SK-N-SH (cell line): Measurements from ENCODE around the gene OR4K1. TPM values are rescaled to one million over a fixed set of nuclear protein-coding genes. Genes with fewer than 3 reads are reported as not detected.
"Not testable (repeated sequence)": the region's sequence is repeated elsewhere in the genome, so short reads cannot be mapped to it uniquely, and the experiment has no call there.

Experiments
- CTCF ChIA-PET: fragments of 300-600, 350-600 bp; formaldehyde crosslinking; extraction: SDS; loops from one replicate; lab custom pipeline; 2021; lab: Yijun Ruan, JAX
- POLR2A ChIA-PET: fragments of 350-600 bp; sonication (Branson Sonifier 250); formaldehyde crosslinking; extraction: SDS; loops from one replicate; lab custom pipeline; 2020; ENCODE audit warnings: antibody characterized with exemption, inconsistent platforms; lab: Yijun Ruan, JAX
- DNase-seq: peaks from one replicate; pipeline ENCODE4 v3.0.0; 2012
- H2AFZ ChIP-seq: fragments of 200-600 bp; sonication (generic); 2 replicates; pipeline ENCODE4 v1.8.1; 2016; ENCODE audit warnings: antibody characterized with exemption, mild to moderate bottlenecking, low read depth
- H3F3A ChIP-seq: fragments of 200-600 bp; sonication (generic); replicated peaks from 2 replicates; pipeline ENCODE3; 2016; ENCODE audit warnings: antibody characterized with exemption, mild to moderate bottlenecking; ENCODE audit not compliant: insufficient read depth
- H3K27ac ChIP-seq, 2 experiments: fragments of 200-500 bp in 1 of 2; fragments of 200-600 bp in 1 of 2; sonication (Bioruptor generic) in 1 of 2; sonication (generic), shearing (Covaris generic) in 1 of 2; 2 replicates each; pipeline versions ENCODE4 v1.5.1 to v1.6.1; 2014 to 2016; ENCODE audit warnings: low read depth in 2 of 2, inconsistent platforms in 1 of 2, low read length in 1 of 2, mild to moderate bottlenecking in 1 of 2, mixed read lengths in 1 of 2
- H3K27me3 ChIP-seq: fragments of 200-600 bp; sonication (generic), shearing (Covaris generic); 2 replicates; pipeline ENCODE4 v1.6.1; 2016; ENCODE audit warnings: mixed run types; ENCODE audit not compliant: insufficient read depth
- H3K36me3 ChIP-seq, 2 experiments: fragments of 200-500 bp in 1 of 2; fragments of 200-600 bp in 1 of 2; sonication (Bioruptor generic) in 1 of 2; sonication (generic) in 1 of 2; replicated peaks in 1 of 2; 2 replicates each; pipeline versions ENCODE3 to v1.5.1; 2014 to 2016; ENCODE audit warnings: low read length in 1 of 2, mild to moderate bottlenecking in 1 of 2; ENCODE audit not compliant: insufficient read depth in 2 of 2, control insufficient read depth in 1 of 2
- H3K4me1 ChIP-seq, 2 experiments: fragments of 200-500 bp in 1 of 2; fragments of 200-600 bp in 1 of 2; sonication (Bioruptor generic) in 1 of 2; sonication (generic), shearing (Covaris generic) in 1 of 2; 2 replicates each; pipeline versions ENCODE4 v1.5.1 to v1.6.1; 2014 to 2016; ENCODE audit warnings: low read depth in 1 of 2, low read length in 1 of 2, mixed run types in 1 of 2; ENCODE audit not compliant: insufficient read depth in 2 of 2, control insufficient read depth in 1 of 2
- H3K4me2 ChIP-seq: fragments of 200-600 bp; sonication (generic), shearing (Covaris generic); 2 replicates; pipeline ENCODE4 v1.6.1; 2017; ENCODE audit warnings: mixed run types
- H3K4me3 ChIP-seq, 2 experiments: fragments of 200-500 bp in 1 of 2; fragments of 200-600 bp in 1 of 2; sonication (Bioruptor generic) in 1 of 2; sonication (generic), shearing (Covaris generic) in 1 of 2; 2 replicates each; pipeline versions ENCODE4 v1.5.1 to v1.8.1; 2014 to 2016; ENCODE audit warnings: low read depth in 2 of 2, inconsistent platforms in 1 of 2, low read length in 1 of 2, mild to moderate bottlenecking in 1 of 2, mixed read lengths in 1 of 2, moderate library complexity in 1 of 2
- H3K79me2 ChIP-seq: fragments of 200-600 bp; sonication (generic); 2 replicates; pipeline ENCODE4 v1.8.1; 2017; ENCODE audit warnings: mild to moderate bottlenecking; ENCODE audit not compliant: insufficient read depth
- H3K9ac ChIP-seq: fragments of 200-600 bp; sonication (generic); 2 replicates; pipeline ENCODE4 v1.6.1; 2017; ENCODE audit warnings: mixed run types
- H3K9me2 ChIP-seq: fragments of 200-600 bp; sonication (generic); 2 replicates; pipeline ENCODE4 v1.6.1; 2017; ENCODE audit warnings: mixed run types
- H3K9me3 ChIP-seq: fragments of 200-600 bp; sonication (generic); 2 replicates; pipeline ENCODE4 v1.6.1; 2017; ENCODE audit warnings: mixed run types, mild to moderate bottlenecking, moderate library complexity
- H4K20me1 ChIP-seq: fragments of 200-600 bp; sonication (generic); 2 replicates; pipeline ENCODE4 v1.6.1; 2017; ENCODE audit warnings: mild to moderate bottlenecking, mixed run types; ENCODE audit not compliant: insufficient read depth
- CHD2 ChIP-seq: fragments of 150-350 bp; IDR thresholded peaks from 2 replicates; pipeline ENCODE4 v1.6.1; 2018; ENCODE audit warnings: low read length; ENCODE audit not compliant: partially characterized antibody
- FOSL2 ChIP-seq: IDR thresholded peaks from 2 replicates; pipeline ENCODE4 v1.4.0; 2012; ENCODE audit warnings: low read depth, mild to moderate bottlenecking, moderate library complexity, borderline replicate concordance
- TCF12 ChIP-seq: IDR thresholded peaks from 2 replicates; pipeline ENCODE4 v1.4.0; 2012
- WGBS: methylation state at CpG from one replicate; pipeline ENCODE4 v1.1.6; 2017; ENCODE audit warnings: low lambda C conversion rate; 5-methylcytosine and 5-hydroxymethylcytosine counted together
- polyA plus RNA-seq, 3 experiments: library from polyadenylated mRNA; depleted of rRNA; stranded (reverse); fragments of >200 nt; gene quantifications; 2 replicates each; pipeline ENCODE4 v1.2.3, GENCODE V29; 2012
- TF ChIP-seq, protein P1 (sequence below): fragments of 200-600 bp; sonication (generic); IDR thresholded peaks from 2 replicates; pipeline ENCODE4 v1.6.1; 2017; ENCODE audit warnings: antibody characterized with exemption, mild to moderate bottlenecking, moderate library complexity

The OR4K1 gene
- polyA plus RNA-seq, 1 of the 3 experiments (the other 2 are of a cell fraction), result not detected

DNA sequence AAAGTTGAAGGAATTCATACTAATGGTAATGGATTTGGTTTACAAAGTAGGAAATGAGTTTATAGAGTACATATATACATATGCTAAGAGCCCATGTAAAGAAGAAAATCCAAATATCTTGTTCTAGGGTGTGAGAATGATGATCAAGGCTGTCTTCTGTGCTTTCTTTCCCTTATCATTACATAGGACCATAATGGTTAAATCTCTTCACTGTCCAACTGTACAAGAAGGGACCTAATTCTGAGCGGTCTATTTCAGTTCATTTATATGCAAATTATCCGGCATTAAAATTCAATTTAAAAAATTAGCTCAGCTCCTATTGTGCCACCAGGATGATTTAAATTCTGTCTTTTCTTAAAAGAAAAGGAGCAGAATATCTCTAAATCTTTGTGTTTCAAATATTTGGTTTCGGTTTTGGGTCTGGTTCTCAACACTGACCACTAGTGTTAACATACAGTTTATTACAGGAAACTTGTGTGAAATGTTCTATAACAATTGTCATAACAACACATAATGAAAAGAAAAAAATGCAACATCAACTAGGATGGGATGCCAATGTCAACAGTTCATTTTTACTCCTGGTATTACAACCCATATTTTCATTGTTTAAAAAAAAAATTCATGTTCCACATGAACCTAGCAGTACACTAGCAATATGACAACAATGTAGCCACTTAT lies 16.8 kb downstream of the OR4K1 start:
- no peak for TF ChIP-seq TCF12
- TF ChIP-seq, protein P1, sequence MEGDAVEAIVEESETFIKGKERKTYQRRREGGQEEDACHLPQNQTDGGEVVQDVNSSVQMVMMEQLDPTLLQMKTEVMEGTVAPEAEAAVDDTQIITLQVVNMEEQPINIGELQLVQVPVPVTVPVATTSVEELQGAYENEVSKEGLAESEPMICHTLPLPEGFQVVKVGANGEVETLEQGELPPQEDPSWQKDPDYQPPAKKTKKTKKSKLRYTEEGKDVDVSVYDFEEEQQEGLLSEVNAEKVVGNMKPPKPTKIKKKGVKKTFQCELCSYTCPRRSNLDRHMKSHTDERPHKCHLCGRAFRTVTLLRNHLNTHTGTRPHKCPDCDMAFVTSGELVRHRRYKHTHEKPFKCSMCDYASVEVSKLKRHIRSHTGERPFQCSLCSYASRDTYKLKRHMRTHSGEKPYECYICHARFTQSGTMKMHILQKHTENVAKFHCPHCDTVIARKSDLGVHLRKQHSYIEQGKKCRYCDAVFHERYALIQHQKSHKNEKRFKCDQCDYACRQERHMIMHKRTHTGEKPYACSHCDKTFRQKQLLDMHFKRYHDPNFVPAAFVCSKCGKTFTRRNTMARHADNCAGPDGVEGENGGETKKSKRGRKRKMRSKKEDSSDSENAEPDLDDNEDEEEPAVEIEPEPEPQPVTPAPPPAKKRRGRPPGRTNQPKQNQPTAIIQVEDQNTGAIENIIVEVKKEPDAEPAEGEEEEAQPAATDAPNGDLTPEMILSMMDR, result peak; percentile 58
- no peaks in the 10 kb centered on the region for H3K4me1 ChIP-seq
- H3K27me3 ChIP-seq, result no peaks in the 10 kb centered on the region
- peak overlapping the region; percentile 81 for H2AFZ ChIP-seq
- H3K27ac ChIP-seq, result no peak overlapping the region
- peak overlapping the region; percentile 50 to 61 for H3K4me3 ChIP-seq
- H3K4me2 ChIP-seq, result peak overlapping the region; percentile 63
- no peaks in the 10 kb centered on the region for H3K36me3 ChIP-seq
- peak overlapping the region; percentile 14; the same call in 1 of the 2 replicates for H3K9ac ChIP-seq
- no peaks in the 10 kb centered on the region for H3K9me2 ChIP-seq
- ChIA-PET POLR2A (no interaction called here), CTCF (no interaction called here)
- H4K20me1 ChIP-seq, result no peaks in the 10 kb centered on the region
- H3K79me2 ChIP-seq, result no peaks in the 10 kb centered on the region
- 4% methylated on average over 3 of the region's 3 CpGs for WGBS
- DNase-seq, result no peak
- H3K9me3 ChIP-seq, result no peaks in the 10 kb centered on the region
- H3F3A ChIP-seq, result no peaks in the 10 kb centered on the region

DNA sequence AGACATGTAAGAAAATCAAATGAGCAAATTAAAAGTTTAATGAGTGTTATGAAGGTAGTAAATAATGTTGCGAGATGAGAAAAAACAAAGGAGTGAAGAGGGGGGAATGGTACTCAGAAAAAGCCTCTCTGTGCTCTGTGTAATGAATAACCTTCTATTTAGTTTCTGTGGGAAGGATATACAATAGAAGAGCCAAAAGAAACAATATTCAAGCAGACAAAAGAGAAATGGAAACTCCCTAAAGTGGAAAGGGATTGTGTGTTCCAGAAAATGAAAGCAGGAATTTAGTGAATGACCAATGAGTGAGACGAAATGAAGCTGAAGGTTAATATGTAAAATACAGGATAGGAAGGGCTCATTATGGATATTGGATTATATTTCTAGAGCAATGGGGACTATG lies 18.5 kb downstream of the OR4K1 start:
- ChIA-PET CTCF (interaction anchor here (0.7 kb wide), 1 partner anchor 16 kb away, joined by 3 read pairs; no protein-coding TSS in a partner anchor), POLR2A (no interaction called here)
- 8% methylated on average over 2 of the region's 2 CpGs for WGBS
- Histone ChIP-seq H3K4me1 (no peaks in the 10 kb centered on the region), H3F3A (no peaks in the 10 kb centered on the region), H3K9ac (no peak overlapping the region), H4K20me1 (no peaks in the 10 kb centered on the region), H3K36me3 (no peaks in the 10 kb centered on the region), H2AFZ (peak overlapping the region; percentile 26; the same call in 1 of the 2 replicates), H3K4me2 (no peak overlapping the region), H3K9me3 (no peaks in the 10 kb centered on the region), H3K79me2 (no peaks in the 10 kb centered on the region), H3K4me3 (no peak overlapping the region), H3K9me2 (no peaks in the 10 kb centered on the region), H3K27me3 (no peaks in the 10 kb centered on the region), H3K27ac (no peak overlapping the region)
- DNase-seq, result no peak
- no peak for TF ChIP-seq CHD2
- TF ChIP-seq FOSL2, result no peak

- CTCF ChIA-PET, H3K79me2 ChIP-seq: not testable (repeated sequence)
- 5% methylated on average over 2 of the region's 2 CpGs for WGBS
These were observed 39.0 kb downstream of the OR4K1 start for GRCh38 chr14:19969735-19970134.

More at GRCh38 chr14:19969735-19970134, 39.0 kb downstream of the OR4K1 start:
- DNase-seq, H3K9ac ChIP-seq, H3K9me3 ChIP-seq, H3K4me2 ChIP-seq, H3K36me3 ChIP-seq, H3K9me2 ChIP-seq, POLR2A ChIA-PET, H4K20me1 ChIP-seq, H3K27ac ChIP-seq, H2AFZ ChIP-seq, H3K4me3 ChIP-seq, H3K4me1 ChIP-seq, H3F3A ChIP-seq, H3K27me3 ChIP-seq: not testable (repeated sequence)
